ENCODE measurements around the gene PML.

The PML gene

GRCh38 chr15:73983773-73984172 is 10.7 kb upstream of the PML start:
- Histone ChIP-seq H3K9ac (ENCODE audit: low read length in 5 of 5) (peak overlapping the region in 3 of 5 donors; percentile 25 to 88 (median 49)), H3K4me1 (ENCODE audit: control insufficient read depth in 5 of 5, insufficient read depth in 5 of 5, low read length in 5 of 5) (peaks cover 31 to 76% (median 69%) of the 10 kb centered on the region in 5 donors)

DNA sequence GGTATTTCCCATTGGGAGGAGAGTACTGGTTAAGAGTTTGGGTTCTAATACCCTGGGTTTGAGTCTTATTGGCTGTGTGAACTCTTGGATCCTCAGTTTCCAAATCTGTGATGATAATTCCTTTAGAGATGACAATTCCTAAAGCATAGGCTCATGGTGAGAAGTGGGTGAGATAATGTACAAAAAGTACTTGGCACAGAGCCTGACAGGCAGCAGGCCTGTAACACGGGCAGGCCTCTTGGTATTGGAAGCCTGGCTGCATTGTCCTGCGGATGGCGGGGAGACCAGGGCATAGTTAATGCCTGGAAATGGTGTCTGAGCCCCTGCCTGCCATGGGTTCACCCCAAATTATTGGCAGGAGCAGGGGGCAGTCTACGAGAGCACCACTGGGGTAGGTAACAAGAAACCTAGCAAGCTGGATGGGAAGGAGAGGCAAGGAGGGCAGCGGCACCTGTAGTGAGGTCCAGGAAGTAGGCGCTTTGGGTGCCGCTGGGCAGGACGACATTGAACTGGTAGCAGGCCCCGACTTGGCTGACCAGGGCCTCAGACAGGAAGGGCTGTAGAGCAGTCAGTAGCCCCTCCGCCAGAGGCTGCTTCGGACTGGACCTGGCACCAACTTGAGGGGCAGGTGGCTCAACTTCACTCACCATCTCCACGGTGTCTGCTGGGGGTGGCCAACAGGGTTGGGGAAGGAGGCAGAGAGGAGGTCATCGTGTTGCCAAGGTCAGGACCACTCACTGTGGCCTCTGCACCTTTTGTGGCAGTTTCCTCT is 10.1 kb upstream of the PML start:
- Histone ChIP-seq H3K27me3 (ENCODE audit: control insufficient read depth in 5 of 5, insufficient read depth in 4 of 5, low read length in 5 of 5) (no peaks in the 10 kb centered on the region), H3K27ac (ENCODE audit: low read depth, low read length) (peak overlapping the region; percentile 91), H3K9me3 (ENCODE audit: control insufficient read depth in 5 of 5, low read length in 5 of 5) (no peaks in the 10 kb centered on the region), H3K36me3 (ENCODE audit: control insufficient read depth in 5 of 5, insufficient read depth in 5 of 5, low read length in 5 of 5) (peaks cover 0 to 16% (median 9%) of the 10 kb centered on the region in 5 donors), H3K4me1 (ENCODE audit: control insufficient read depth in 5 of 5, insufficient read depth in 5 of 5, low read length in 5 of 5) (peaks cover 34 to 83% (median 76%) of the 10 kb centered on the region in 5 donors), H3K4me3 (ENCODE audit: low read depth in 1 of 5, low read length in 5 of 5) (no peak overlapping the region), H3K9ac (ENCODE audit: low read length in 5 of 5) (peak overlapping the region in 1 of 5 donors; percentile 25)

More at GRCh38 chr15:73983773-73984172, 10.7 kb upstream of the PML start:
- Histone ChIP-seq H3K36me3 (ENCODE audit: control insufficient read depth in 5 of 5, insufficient read depth in 5 of 5, low read length in 5 of 5) (peaks cover 0 to 15% (median 6%) of the 10 kb centered on the region in 5 donors), H3K9me3 (ENCODE audit: control insufficient read depth in 5 of 5, low read length in 5 of 5) (no peaks in the 10 kb centered on the region), H3K27me3 (ENCODE audit: control insufficient read depth in 5 of 5, insufficient read depth in 4 of 5, low read length in 5 of 5) (no peaks in the 10 kb centered on the region), H3K4me3 (ENCODE audit: low read depth in 1 of 5, low read length in 5 of 5) (no peak overlapping the region), H3K27ac (ENCODE audit: low read depth, low read length) (peak overlapping the region; percentile 91)

DNA sequence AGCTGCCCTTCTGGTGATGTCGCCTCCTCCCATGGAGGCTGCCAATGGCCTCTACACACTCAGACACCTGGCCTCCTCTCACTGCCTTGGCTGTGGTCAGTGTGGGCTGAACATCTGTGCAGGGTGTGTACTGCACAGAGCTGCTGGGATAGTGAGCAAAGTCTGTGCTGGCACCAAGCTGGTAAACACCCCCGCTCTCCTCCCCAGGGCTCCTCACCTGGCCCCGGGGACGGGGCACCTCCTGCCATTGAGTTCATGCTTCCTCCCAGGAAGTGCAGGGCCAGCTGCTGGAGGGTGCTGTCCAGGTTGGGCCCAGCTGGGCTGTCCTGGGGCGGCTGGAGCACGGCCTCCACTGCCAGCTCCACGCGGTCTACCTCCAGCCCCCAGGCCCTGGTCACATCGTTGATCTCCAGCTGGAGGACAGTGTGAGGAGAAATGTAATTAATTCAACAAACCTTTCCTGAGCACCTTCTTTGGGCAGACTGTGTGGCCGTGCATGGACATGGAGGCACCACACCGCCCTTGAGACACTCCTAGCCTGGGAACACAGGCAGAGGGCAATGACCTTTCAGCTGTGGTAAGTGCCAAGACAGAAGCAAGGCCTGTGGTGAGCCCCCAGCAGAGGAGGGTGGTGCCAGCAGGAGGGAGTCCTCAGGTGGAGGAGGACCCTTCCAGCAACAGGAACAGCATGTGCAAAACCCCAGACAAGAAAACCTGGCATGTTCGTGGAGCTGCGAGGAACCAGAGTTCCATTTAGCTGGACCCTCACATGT is 9.2 kb upstream of the PML start:
- Histone ChIP-seq H3K4me3 (ENCODE audit: low read depth in 1 of 5, low read length in 5 of 5) (no peak overlapping the region), H3K27ac (ENCODE audit: low read depth, low read length) (peak overlapping the region; percentile 91), H3K9ac (ENCODE audit: low read length in 5 of 5) (peak overlapping the region in 1 of 5 donors; percentile 25), H3K27me3 (ENCODE audit: control insufficient read depth in 5 of 5, insufficient read depth in 4 of 5, low read length in 5 of 5) (no peaks in the 10 kb centered on the region), H3K9me3 (ENCODE audit: control insufficient read depth in 5 of 5, low read length in 5 of 5) (no peaks in the 10 kb centered on the region), H3K36me3 (ENCODE audit: control insufficient read depth in 5 of 5, insufficient read depth in 5 of 5, low read length in 5 of 5) (peaks cover 0 to 16% (median 9%) of the 10 kb centered on the region in 5 donors), H3K4me1 (ENCODE audit: control insufficient read depth in 5 of 5, insufficient read depth in 5 of 5, low read length in 5 of 5) (peaks cover 40 to 92% (median 82%) of the 10 kb centered on the region in 5 donors)

GRCh38 chr15:73986055-73986775 is 8.3 kb upstream of the PML start:
- Histone ChIP-seq H3K9me3 (ENCODE audit: control insufficient read depth in 5 of 5, low read length in 5 of 5) (no peaks in the 10 kb centered on the region), H3K4me3 (ENCODE audit: low read depth in 1 of 5, low read length in 5 of 5) (no peak overlapping the region), H3K36me3 (ENCODE audit: control insufficient read depth in 5 of 5, insufficient read depth in 5 of 5, low read length in 5 of 5) (peaks cover 0 to 16% (median 9%) of the 10 kb centered on the region in 5 donors), H3K27ac (ENCODE audit: low read depth, low read length) (peak overlapping the region; percentile 97), H3K4me1 (ENCODE audit: control insufficient read depth in 5 of 5, insufficient read depth in 5 of 5, low read length in 5 of 5) (peaks cover 44 to 100% (median 92%) of the 10 kb centered on the region in 5 donors), H3K27me3 (ENCODE audit: control insufficient read depth in 5 of 5, insufficient read depth in 4 of 5, low read length in 5 of 5) (no peaks in the 10 kb centered on the region), H3K9ac (ENCODE audit: low read length in 5 of 5) (peak overlapping the region in 1 of 5 donors; percentile 46)

- peak overlapping the region in 2 of 5 donors; percentile 6 to 46 for H3K9ac ChIP-seq (ENCODE audit: low read length in 5 of 5)
- H3K4me1 ChIP-seq (ENCODE audit: control insufficient read depth in 5 of 5, insufficient read depth in 5 of 5, low read length in 5 of 5), result peaks cover 44 to 100% (median 92%) of the 10 kb centered on the region in 5 donors
- peak overlapping the region; percentile 97 for H3K27ac ChIP-seq (ENCODE audit: low read depth, low read length)
- peaks cover 0 to 16% (median 9%) of the 10 kb centered on the region in 5 donors for H3K36me3 ChIP-seq (ENCODE audit: control insufficient read depth in 5 of 5, insufficient read depth in 5 of 5, low read length in 5 of 5)
- no peaks in the 10 kb centered on the region for H3K27me3 ChIP-seq (ENCODE audit: control insufficient read depth in 5 of 5, insufficient read depth in 4 of 5, low read length in 5 of 5)
- H3K4me3 ChIP-seq (ENCODE audit: low read depth in 1 of 5, low read length in 5 of 5), result no peak overlapping the region
- H3K9me3 ChIP-seq (ENCODE audit: control insufficient read depth in 5 of 5, low read length in 5 of 5), result no peaks in the 10 kb centered on the region
Measured at GRCh38 chr15:73986776-73987056, 7.8 kb upstream of the PML start.

GRCh38 chr15:73987250-73987649 is 7.3 kb upstream of the PML start:
- Histone ChIP-seq H3K27me3 (ENCODE audit: control insufficient read depth in 5 of 5, insufficient read depth in 4 of 5, low read length in 5 of 5) (no peaks in the 10 kb centered on the region), H3K4me3 (ENCODE audit: low read depth in 1 of 5, low read length in 5 of 5) (no peak overlapping the region), H3K27ac (ENCODE audit: low read depth, low read length) (peak overlapping the region; percentile 97), H3K9me3 (ENCODE audit: control insufficient read depth in 5 of 5, low read length in 5 of 5) (no peaks in the 10 kb centered on the region), H3K9ac (ENCODE audit: low read length in 5 of 5) (peak overlapping the region in 2 of 5 donors; percentile 6 to 46), H3K36me3 (ENCODE audit: control insufficient read depth in 5 of 5, insufficient read depth in 5 of 5, low read length in 5 of 5) (peaks cover 0 to 16% (median 9%) of the 10 kb centered on the region in 5 donors), H3K4me1 (ENCODE audit: control insufficient read depth in 5 of 5, insufficient read depth in 5 of 5, low read length in 5 of 5) (peaks cover 40 to 98% (median 89%) of the 10 kb centered on the region in 5 donors)

GRCh38 chr15:73987681-73988444 is 6.7 kb upstream of the PML start:
- peak overlapping the region; percentile 97 for H3K27ac ChIP-seq (ENCODE audit: low read depth, low read length)
- no peak overlapping the region for H3K4me3 ChIP-seq (ENCODE audit: low read depth in 1 of 5, low read length in 5 of 5)
- H3K9ac ChIP-seq (ENCODE audit: low read length in 5 of 5), result peak overlapping the region in 2 of 5 donors; percentile 6 to 46
- no peaks in the 10 kb centered on the region for H3K9me3 ChIP-seq (ENCODE audit: control insufficient read depth in 5 of 5, low read length in 5 of 5)
- H3K4me1 ChIP-seq (ENCODE audit: control insufficient read depth in 5 of 5, insufficient read depth in 5 of 5, low read length in 5 of 5), result peaks cover 40 to 98% (median 89%) of the 10 kb centered on the region in 5 donors
- peaks cover 0 to 16% (median 9%) of the 10 kb centered on the region in 5 donors for H3K36me3 ChIP-seq (ENCODE audit: control insufficient read depth in 5 of 5, insufficient read depth in 5 of 5, low read length in 5 of 5)
- no peaks in the 10 kb centered on the region for H3K27me3 ChIP-seq (ENCODE audit: control insufficient read depth in 5 of 5, insufficient read depth in 4 of 5, low read length in 5 of 5)

GRCh38 chr15:73988445-73988969 is 6.0 kb upstream of the PML start:
- Histone ChIP-seq H3K4me3 (ENCODE audit: low read depth in 1 of 5, low read length in 5 of 5) (no peak overlapping the region), H3K4me1 (ENCODE audit: control insufficient read depth in 5 of 5, insufficient read depth in 5 of 5, low read length in 5 of 5) (peaks cover 35 to 98% (median 89%) of the 10 kb centered on the region in 5 donors), H3K36me3 (ENCODE audit: control insufficient read depth in 5 of 5, insufficient read depth in 5 of 5, low read length in 5 of 5) (peaks cover 0 to 16% (median 9%) of the 10 kb centered on the region in 5 donors), H3K27ac (ENCODE audit: low read depth, low read length) (peak overlapping the region; percentile 97), H3K9me3 (ENCODE audit: control insufficient read depth in 5 of 5, low read length in 5 of 5) (no peaks in the 10 kb centered on the region), H3K9ac (ENCODE audit: low read length in 5 of 5) (peak overlapping the region in 1 of 5 donors; percentile 51), H3K27me3 (ENCODE audit: control insufficient read depth in 5 of 5, insufficient read depth in 4 of 5, low read length in 5 of 5) (no peaks in the 10 kb centered on the region)
